Measurements from ENCODE around the gene APP. TPM values are rescaled to one million over a fixed set of nuclear protein-coding genes. Genes with fewer than 3 reads are reported as not detected.

Gene APP
- total RNA-seq, 1 donor, result 404 TPM

DNA sequence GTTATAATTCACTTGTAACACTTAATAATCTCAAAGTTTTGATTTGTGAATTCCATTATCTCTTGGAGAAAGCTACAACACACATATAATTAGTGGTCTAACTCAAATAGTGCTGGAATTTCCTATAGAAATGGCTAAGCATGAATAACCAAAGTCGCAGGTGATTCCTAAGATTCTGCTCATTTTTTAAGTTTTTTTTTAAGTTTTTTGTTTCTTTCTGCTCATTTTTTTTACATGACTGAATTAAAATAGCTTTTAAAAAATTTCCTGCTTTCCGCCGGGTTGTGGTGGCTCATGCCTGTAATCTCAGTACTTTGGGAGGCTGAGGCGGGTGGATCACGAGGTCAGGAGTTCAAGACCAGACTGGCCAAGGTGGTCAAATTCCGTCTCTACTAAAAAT lies 90.4 kb downstream of the APP start:
- H3K4me3 ChIP-seq (ENCODE audit: low read depth, low read length), result no peak overlapping the region
- DNase-seq (ENCODE audit: low read depth), result no peak
- TF ChIP-seq, protein P1, sequence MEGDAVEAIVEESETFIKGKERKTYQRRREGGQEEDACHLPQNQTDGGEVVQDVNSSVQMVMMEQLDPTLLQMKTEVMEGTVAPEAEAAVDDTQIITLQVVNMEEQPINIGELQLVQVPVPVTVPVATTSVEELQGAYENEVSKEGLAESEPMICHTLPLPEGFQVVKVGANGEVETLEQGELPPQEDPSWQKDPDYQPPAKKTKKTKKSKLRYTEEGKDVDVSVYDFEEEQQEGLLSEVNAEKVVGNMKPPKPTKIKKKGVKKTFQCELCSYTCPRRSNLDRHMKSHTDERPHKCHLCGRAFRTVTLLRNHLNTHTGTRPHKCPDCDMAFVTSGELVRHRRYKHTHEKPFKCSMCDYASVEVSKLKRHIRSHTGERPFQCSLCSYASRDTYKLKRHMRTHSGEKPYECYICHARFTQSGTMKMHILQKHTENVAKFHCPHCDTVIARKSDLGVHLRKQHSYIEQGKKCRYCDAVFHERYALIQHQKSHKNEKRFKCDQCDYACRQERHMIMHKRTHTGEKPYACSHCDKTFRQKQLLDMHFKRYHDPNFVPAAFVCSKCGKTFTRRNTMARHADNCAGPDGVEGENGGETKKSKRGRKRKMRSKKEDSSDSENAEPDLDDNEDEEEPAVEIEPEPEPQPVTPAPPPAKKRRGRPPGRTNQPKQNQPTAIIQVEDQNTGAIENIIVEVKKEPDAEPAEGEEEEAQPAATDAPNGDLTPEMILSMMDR (IDR thresholded peaks at IDR 0.05; ENCODE audit: insufficient read depth, low read length), result no peak

DNA sequence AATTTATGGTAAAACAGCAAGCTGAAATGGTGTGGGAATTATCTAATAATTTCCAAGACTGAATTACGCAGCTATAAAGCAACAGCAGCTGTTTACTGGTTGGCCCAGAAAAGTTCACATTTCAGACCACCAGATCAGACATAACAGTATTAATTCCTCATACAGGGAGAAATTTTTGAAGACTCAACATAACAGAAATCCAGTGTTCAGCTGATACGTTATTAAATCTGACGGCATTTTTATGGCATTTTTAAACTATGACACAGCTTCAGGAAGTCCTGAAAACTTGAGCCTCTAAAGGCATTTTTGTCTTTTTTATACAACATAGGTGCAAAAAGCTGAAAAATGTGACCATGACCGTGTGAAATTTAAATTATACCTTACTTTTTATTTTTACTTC lies 91.2 kb downstream of the APP start:
- no peak overlapping the region for H3K4me3 ChIP-seq (ENCODE audit: low read depth, low read length)
- TF ChIP-seq, protein P1 (IDR thresholded peaks at IDR 0.05; ENCODE audit: insufficient read depth, low read length), result no peak
- no peak for DNase-seq (ENCODE audit: low read depth)

DNA sequence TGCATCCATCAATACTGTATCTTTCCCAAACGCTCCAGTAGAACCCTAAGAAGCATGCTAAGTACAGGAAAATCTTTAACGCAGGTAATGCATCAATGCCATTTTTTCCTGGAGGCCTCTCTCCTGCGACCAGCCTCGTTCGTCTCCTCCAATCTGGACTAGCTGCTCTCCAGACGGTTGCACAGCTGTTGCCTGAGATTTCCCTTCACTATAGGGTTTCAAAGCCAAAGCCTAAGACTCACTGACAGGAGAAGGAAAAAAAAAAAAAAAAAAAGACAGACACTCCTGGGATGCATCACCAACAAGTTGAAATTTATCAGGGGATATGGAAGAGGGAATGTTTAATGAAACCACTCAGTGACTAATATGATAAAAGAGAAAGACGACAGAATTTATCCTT lies 93.0 kb downstream of the APP start:
- H3K4me3 ChIP-seq (ENCODE audit: low read depth, low read length), result no peak overlapping the region
- TF ChIP-seq, protein P1 (IDR thresholded peaks at IDR 0.05; ENCODE audit: insufficient read depth, low read length), result no peak
- DNase-seq (ENCODE audit: low read depth), result no peak

DNA sequence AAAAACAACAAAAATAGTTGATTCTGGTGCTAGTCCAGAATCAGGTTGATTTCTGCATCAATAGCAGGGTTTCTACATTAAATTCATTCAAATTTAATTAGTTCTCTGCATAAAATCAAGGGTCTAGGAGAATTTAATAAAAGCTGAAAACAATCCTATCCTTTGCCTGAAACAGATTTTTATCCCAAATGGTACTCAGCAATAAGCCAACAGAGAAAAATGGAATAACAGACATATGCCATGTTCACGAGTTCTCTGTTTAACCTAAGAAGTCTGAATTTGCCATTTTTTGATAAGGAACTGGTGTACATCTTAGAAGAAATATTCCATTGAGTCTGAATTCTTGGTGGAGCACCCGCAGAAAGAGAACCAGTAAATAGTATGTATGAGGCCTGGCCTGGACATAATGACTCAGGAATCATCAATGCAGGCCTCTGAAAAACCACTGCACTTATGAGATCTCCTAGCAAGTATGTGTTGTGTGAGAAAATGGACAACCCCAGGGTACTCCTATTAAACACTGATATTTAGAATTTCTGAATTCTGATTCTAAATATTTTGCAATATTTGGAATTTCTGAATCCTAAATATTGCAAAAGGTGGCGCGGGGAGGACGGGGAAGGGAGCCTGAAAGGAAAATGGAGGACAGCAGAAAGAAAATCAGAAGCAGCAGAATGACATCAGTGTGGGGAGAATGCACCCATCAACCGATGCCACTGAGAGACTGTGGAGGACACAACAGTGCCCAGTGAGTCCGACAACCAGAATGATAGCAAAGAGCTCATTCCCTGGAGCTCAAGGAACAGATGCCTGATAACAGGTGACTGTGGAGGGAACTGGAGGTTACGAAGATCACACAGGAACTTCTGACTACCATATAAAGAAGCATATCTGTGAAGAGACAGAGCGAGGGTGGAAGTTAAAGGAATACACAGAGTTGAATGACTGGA lies 97.6 kb downstream of the APP start:
- TF ChIP-seq, protein P1 (IDR thresholded peaks at IDR 0.05; ENCODE audit: insufficient read depth, low read length), result no peak
- no peak overlapping the region for H3K4me3 ChIP-seq (ENCODE audit: low read depth, low read length)
- DNase-seq (ENCODE audit: low read depth), result peak; percentile 32

DNA sequence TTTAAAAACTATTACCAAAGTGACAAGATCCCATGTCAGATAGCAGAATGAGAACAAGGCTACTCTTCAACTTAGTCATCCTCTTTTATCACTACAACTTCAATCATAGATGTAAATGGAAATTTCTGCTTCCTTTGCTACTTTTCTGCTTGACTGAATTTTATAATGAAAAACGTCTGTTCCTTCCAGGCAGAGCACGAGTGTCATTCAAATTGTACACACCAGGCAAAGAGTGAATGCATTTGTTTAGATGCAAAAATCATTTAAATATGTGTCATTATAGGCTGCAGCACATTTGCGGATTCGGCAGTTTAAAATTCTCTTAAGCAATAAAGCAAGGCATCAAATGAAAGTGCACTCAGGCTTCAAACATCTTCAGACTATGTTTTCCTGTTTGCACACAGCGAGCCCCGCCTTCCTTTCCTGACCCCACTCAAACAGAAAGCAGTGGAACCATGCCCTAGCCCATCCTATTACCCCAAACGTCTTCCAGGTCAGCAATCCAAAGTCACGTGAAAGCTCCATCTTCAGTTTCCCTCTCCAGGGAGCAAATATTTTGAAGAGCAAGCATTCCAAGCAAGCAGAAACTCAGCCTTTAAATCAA lies 99.6 kb downstream of the APP start:
- H3K4me3 ChIP-seq (ENCODE audit: low read depth, low read length), result no peak overlapping the region
- TF ChIP-seq, protein P1 (IDR thresholded peaks at IDR 0.05; ENCODE audit: insufficient read depth, low read length), result no peak
- DNase-seq (ENCODE audit: low read depth), result peak; percentile 62

DNA sequence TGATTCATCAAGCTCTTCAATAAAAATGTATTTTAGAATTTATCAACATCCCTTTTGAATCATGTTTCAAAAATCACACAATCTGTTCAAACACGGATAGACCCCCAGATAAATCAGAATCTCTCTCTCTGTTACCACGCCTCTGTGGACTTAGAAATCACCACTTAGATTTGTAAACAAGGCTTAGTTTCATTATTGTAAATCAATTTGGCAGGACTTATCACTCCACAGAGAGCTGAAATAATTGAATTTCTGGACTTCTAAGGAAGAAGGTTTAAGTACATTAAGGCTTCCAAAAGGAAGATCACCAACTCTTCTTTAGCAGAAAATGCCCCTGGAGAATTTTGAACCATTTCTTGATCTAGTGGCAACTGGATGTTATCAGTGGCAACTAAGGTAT lies 100.4 kb downstream of the APP start:
- no peak for DNase-seq (ENCODE audit: low read depth)
- TF ChIP-seq, protein P1 (IDR thresholded peaks at IDR 0.05; ENCODE audit: insufficient read depth, low read length), result no peak
- no peak overlapping the region for H3K4me3 ChIP-seq (ENCODE audit: low read depth, low read length)
